Fibroblast of lung (primary cell): ENCODE data around the gene RAD23B.

Source experiments
- EZH2 ChIP-seq: IDR thresholded peaks from 2 replicates; pipeline ENCODE4 v1.5.1; 2012; ENCODE audit warnings: low read length, control low read depth, mild to moderate bottlenecking; ENCODE audit errors: missing control alignments
- TF ChIP-seq, protein P1 (sequence below), 2 donors: IDR thresholded peaks in 1 of 2; conservative IDR thresholded peaks in 1 of 2; 1 replicate in 1 of 2; 2 replicates in 1 of 2; pipeline ENCODE4 v1.5.1; 2011 to 2012; ENCODE audit warnings: low read length in 2 of 2, control low read depth in 1 of 2, inconsistent platforms in 1 of 2, low read depth in 1 of 2, mild to moderate bottlenecking in 1 of 2

DNA sequence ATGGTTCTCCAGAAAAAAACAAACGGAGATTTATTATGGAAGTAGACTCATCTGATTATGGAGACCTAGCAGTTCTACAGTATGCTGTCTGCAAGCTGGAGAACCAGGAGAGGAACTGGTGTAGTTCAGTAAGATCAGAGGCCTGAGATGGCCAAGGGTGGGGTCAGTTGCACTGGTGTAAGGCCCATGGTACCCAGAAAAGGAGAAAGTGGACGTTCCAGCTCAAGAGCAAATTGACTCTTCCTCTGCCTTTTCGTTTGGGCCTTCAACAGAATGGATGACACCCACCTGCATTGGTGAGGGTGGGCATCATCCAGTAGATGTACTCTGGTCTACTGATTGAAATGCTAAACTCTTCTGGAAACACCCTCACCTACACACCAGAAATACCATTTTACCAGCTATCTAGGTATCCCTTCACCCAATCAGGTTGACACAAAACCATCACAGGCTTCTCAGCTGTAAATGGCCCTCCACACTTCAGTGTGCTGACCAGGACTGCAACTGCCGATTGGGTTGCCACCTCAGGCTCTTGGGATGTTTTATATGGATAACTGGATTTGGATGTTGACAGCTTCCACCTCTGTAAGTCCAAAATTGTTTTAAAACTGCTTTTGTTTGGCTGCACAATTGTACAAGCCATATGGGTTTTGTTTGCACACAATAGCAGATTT, 51.2 kb downstream of the RAD23B start:
- TF ChIP-seq, protein P1, sequence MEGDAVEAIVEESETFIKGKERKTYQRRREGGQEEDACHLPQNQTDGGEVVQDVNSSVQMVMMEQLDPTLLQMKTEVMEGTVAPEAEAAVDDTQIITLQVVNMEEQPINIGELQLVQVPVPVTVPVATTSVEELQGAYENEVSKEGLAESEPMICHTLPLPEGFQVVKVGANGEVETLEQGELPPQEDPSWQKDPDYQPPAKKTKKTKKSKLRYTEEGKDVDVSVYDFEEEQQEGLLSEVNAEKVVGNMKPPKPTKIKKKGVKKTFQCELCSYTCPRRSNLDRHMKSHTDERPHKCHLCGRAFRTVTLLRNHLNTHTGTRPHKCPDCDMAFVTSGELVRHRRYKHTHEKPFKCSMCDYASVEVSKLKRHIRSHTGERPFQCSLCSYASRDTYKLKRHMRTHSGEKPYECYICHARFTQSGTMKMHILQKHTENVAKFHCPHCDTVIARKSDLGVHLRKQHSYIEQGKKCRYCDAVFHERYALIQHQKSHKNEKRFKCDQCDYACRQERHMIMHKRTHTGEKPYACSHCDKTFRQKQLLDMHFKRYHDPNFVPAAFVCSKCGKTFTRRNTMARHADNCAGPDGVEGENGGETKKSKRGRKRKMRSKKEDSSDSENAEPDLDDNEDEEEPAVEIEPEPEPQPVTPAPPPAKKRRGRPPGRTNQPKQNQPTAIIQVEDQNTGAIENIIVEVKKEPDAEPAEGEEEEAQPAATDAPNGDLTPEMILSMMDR (conservative IDR thresholded peaks at IDR 0.05 in 1 of 2, IDR thresholded peaks at IDR 0.05 in 1 of 2; ENCODE audit: low read depth in 1 of 2, low read length in 2 of 2): no peak
- no peak for TF ChIP-seq EZH2
